ENCODE data around the gene INSYN2B. TPM values are rescaled to one million over a fixed set of nuclear protein-coding genes. Genes with fewer than 3 reads are reported as not detected.
"Not testable (repeated sequence)": the region's sequence is repeated elsewhere in the genome, so short reads cannot be mapped to it uniquely, and the experiment has no call there.

INSYN2B gene
- total RNA-seq, 1 donor from 2014 or later: not detected

DNA sequence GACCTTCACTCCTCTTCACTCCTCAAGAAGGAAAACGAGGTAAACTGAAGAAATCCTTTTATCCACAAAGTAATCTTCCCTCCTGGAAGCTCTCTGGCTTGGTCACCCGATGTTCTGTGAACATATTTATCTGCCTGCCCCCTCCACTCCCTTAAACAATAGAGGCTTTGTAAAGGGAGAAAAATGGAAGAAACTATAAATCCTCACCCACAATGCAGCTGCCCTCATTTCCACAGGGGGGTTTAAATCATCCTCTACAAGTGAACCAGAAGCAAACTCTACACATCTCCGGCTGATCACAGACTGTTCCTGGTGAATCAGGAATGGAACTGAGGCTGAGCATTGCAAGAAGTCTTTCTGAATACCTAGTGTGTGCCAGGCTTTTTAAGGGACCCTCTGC, 7.2 kb downstream of the INSYN2B start:
- intact Hi-C loops (cut with micrococcal nuclease): no loop called here

DNA sequence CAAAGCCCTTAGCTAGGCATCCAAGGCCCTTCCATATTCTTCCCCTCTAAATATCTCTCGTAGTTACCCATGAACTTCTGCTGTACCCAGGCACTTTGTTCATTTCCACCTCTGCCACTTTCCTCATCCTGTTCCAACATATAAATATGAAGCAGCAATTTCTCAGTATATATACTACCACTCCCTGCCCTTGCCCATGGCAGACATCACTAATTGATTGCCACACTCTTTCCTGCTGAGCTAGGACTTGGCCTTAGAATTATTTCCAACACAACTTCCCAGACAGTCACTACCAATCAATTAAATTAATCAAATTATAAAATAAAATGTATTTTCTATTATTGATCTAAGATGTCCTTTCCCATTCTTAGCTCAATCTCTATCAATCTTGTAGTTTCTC, 8.5 kb downstream of the INSYN2B start:
- intact Hi-C loops (cut with micrococcal nuclease): no loop called here

DNA sequence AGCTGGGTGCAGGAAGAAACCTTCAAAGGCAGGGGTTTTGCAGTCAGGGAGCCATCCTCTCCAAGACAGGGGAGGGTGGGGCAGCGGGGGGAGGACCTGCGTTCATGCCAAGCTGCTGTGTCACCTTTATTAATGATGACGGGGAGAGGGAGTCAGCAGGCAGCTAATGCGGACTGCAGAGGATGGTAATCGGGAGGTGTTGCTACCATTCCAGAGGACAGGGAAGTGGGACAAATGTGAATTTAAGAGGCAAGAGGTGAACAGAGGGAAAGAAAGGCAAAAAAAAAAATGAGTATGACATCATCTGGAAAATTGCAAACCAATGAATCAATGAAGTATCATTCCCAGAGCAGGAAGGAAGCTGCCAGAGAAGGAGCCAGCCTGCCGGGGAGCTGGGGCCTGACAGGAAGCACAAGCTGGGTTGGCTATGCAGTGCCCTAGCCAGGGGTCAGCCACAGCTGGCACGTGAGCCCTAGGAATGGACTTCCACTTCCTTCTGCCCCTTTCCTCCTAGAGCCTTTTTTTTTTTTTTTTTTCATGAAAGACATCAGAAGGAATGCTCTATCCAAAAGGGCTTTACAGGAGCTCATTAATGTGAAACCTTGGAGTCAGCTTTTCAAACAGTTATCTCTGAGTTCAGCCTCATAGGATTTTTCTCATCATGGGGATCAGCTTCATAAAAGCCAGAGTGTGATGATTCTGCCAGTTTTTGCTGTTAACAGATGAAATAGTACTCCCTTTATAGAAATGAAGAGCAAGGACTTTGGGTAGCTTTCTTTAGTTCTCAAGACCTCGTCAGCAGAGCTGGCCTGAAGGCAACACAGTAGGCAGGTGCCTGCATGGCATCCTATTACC, 9.2 kb downstream of the INSYN2B start:
- intact Hi-C loops (cut with micrococcal nuclease): no loop called here

DNA sequence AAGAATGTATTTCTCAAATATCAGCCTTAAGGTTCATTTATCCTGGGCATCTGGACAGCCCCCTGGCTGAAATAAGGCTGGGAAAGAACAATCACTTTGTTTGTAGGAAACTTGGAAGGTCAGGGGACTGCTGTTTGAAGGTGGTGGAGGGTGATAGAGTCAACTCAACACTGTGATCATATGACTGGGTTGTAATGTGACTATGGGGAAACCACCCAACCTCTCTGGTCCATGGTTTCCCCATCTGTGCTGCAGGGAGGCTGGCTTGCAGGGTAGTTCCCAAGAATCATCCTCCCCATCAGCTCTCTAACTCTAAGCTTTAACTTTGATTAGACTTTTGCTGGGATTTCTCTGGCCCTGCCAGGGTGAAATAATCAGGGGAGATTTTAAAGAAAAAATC, 10.0 kb downstream of the INSYN2B start:
- intact Hi-C loops (cut with micrococcal nuclease): no loop called here

DNA sequence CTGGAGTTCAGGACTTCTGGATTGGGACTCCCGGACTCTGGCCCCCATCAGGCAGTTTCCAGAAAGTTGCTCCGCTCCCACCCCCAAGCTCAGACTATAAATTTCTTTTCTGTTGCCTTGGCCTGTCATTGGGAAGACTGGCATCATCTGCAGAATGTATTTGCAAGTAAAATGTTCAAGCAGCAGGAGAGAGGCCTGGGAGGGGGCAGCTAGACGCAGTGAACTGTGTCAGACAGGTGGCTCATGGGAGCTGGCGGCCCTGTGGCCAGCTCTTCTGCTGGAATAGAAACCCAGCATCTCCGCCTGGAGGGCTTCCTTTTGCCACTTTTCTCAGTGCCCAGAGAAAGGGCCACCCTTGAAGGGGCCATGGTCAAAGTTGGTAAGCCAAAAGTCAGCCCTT, 16.0 kb downstream of the INSYN2B start:
- intact Hi-C loops (cut with micrococcal nuclease): no loop called here

DNA sequence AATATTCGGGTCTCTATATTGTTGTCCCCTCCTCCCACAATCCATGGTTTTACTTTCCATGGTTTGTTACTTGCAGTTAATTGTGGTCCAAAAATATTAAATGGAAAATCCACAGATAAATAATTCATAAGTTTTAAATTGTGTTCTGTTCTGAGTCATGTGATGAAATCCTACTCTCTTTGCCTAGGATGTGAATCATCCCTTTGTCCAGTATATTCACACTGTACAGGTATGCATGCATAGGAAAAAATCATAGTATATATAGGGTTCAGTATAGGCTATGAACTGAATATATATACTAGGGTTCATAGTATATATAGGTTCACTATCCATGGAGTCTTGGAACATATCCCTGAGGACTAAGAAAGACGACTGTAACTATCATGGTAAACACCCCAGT, 19.6 kb downstream of the INSYN2B start:
- intact Hi-C loops (cut with micrococcal nuclease): no loop called here

DNA sequence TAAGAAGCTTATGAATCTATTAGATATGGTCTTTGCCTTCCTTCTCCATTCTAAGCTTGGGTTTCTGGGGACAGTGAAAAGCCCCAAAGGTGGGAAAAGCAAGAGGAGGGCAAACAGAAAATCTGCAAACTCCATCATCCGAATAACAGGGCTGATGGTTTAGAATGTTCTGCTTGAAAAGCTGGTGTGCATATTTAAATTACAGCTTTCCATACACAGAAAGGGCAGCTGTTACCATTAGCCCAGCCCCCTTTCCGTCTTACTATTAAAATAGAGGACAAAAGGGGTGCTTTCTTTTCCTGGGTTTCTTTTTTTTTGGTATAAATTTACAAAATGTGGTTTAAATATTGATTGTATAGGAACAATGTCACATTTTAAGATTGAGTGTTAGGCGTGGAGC, 22.0 kb downstream of the INSYN2B start:
- intact Hi-C loops (cut with micrococcal nuclease): no loop called here

DNA sequence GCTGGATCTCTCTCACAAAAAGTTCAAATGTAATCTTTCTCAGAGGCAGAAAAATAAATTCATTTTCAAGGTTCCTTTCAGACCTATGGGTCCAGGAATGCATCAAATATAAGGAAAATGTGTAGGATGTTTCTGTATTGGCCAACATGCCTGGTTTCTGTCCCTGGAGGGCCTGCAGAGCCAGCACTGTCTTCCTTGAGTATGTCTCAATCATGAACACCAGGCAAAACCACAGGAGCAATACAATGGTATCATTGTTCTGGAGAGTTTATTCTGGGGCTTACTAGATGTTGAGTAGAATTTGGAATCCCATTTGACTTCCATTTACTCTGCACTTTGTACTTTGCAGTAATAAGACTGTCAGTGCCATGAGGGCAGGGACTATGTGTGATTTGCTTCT, 23.5 kb downstream of the INSYN2B start:
- intact Hi-C loops (cut with micrococcal nuclease): no loop called here

DNA sequence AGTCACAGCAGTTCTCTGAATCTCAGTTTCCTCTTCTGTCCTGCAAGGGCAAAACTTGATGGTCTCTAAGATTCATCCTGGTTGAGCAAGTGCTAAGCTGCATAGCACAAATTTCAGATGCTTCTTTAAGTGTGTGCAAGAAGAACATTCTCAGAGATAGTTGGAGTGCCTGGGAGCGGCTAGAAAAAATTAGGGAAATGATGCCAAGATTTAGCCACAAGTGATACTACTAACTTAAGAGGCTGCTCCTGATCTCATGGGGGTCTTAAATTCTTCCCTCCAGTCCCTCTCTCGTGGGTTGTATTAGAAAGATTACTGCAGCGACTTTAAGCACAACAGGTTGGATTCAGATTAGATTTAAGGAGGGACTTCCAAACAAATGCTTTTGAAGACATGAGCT, 24.2 kb downstream of the INSYN2B start:
- intact Hi-C loops (cut with micrococcal nuclease): no loop called here

DNA sequence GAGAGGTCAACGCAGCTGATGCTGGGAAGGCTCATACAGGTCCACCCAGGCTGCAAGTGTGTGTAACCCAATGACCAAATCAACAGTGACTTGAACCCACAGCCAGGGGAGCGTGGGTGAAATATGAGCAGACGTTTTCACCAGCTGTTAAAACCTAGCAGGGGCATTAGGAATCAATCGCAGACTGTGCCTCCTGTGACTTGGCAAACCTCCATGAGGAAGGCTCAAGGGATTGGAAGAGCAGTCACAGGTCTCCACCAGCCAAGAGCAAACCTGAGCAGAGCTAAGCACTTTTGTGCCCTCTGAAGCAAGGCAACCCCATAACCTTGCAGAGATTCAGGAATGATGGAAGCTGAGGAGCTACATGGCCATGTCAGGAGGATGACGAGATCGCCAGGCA, 25.5 kb downstream of the INSYN2B start:
- intact Hi-C loops (cut with micrococcal nuclease): no loop called here

DNA sequence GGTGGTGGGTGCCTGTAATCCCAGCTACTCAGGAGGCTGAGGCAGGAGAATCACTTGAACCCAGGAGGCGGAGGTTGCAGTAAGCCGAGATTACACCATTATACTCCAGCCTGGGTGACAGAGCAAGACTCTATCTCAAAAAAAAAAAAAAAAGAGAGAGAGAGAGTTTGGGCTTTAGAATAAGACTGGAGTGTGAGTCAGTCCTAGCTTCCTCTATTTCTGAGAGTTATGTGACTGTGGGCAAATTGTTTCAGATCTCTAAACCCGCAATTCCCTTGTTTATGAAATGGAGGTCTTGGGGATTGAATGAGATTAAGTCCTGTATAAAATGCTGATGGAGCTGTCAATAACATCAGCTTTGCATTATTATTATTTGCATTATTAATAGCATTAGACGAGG, 27.1 kb downstream of the INSYN2B start:
- intact Hi-C loops (cut with micrococcal nuclease): not testable (repeated sequence)

DNA sequence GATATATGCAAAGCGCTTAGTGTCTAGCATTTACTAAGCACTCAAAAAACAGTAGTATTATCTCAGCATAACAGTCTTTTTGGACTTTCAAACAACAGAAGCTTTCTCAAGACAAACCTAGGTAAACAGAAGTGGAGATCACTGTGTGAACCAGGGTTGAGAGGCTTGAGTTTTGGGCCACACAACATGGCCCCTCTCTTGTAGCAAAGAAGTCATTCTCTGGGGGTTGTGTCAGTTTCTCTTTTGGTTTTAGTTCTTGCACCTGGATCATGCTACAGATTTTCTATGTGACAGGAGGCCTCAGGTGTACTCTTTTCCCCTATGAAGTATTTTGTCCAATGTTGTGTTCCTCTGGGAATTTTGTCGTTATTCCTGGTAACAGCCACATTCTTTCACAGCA, 30.0 kb downstream of the INSYN2B start:
- intact Hi-C loops (cut with micrococcal nuclease): no loop called here

DNA sequence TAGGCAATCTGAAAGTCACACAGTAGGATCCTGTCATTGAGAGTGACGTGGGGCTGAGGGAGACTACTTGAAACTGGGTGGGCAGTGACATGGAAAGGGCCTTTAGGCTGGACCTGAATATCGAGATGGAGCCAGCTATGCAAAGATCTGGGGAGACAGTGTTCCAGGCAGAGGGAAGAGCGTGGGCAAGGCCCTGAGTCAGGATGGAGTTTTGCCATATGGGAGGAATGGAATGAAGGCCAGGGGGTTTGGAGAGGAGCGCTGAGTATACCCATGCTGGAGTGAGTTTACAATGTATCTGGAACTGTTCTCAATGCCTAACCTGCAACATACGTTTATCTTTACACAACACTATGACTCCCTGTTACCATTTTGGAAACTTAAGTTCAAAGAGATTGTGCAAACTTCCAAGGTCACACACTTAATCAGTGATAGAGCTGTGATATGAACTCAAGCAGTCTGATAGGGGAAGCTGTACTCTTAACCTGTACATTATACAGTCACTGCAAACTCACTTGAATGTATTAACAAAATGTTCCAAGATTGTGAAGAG, 33.5 kb downstream of the INSYN2B start:
- intact Hi-C loops (cut with micrococcal nuclease): no loop called here

DNA sequence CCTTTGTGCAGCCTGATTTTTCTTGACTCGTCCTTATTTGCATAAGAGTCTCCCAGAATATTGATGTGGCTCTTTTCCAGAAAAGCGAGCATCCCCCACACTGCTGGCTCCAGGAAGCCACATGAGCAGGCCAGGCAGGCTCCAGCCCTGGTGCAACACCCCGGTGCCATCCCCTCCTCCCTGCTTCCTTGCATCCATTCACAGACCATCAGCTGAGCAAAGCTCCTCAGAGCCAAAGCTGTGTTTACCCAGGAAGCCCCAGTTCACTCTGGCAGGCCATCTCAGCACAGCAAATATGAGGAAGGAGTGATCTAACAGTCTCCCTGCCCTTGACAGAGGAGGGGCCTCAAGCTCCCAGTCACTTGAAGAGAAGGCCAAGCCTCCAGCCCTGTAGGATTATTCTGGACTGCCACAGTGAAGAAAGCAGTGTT, 34.4 kb downstream of the INSYN2B start:
- intact Hi-C loops (cut with micrococcal nuclease): no loop called here

DNA sequence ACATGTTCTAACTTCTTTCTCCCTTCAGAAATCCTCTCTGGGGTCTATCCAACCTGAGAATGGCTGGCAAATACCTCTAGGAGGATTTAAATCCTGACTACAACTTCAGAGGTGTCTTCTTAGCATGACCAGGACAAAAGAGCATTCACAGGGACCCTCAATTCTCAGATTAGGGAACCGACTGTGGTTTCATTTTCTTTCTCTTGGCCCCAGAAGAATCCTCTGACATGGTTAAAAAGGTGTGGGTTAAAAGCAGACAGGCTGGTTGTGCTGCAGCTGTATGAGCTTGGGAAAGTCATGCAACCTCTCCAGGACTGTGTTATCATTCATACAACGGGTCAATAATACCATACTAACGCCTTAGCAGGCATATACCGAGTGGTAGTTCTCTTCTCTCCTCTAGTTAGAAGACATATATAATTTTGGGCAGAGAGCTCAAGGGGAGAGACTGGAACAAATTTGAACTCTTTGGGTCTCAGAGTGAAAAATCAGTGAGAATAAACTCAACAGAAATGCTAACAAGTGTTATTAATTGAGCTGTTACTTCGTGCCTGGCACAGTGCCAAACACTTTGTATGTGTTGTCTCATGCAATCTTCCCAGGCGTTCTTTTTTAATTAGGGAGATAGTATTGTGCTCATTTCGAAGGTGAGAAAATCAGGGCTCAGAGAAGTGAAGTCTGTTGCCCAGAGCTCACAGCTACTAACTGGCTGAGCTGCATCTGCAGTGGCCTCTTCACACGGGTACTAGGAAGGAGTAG, 35.2 kb downstream of the INSYN2B start:
- intact Hi-C loops (cut with micrococcal nuclease): no loop called here

DNA sequence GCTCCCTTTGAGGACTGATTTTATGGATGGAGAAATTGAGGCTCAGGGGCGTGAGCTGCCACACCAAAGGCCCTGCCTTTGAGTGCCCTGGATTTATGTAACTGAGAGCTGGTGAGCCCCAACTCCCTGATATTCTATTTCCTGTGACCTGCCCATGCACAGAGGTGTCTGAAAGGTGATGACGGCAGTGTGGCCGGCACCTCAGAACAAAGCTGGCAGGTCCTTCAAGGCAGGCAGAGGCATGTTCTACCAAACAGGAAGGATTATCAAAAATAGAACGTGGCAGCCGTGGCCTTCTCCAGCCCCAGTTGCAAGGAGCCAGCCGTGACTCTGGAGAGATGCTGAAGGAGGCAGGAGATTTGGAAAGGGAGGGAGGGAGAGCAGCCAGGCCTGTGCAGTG, 36.2 kb downstream of the INSYN2B start:
- intact Hi-C loops (cut with micrococcal nuclease): no loop called here

DNA sequence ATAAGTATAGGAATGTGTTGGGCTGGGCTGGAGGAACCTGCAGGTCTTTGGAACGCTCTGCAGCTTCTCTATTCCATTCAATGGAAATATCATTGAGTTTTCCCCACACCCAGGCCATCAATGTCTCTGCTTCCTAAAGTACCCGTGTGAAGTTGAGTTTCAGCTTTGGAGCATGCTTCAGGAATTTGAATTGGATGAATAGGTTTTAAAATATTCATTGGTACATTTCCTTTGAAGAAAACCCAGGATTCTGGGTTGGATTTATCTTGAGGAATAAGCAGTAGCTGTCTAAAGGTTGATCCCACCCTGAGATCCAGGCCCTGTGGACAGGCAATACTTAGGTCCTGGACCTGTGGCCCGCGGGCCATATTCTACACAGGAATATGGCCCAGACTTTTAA, 37.3 kb downstream of the INSYN2B start:
- intact Hi-C loops (cut with micrococcal nuclease): no loop called here

DNA sequence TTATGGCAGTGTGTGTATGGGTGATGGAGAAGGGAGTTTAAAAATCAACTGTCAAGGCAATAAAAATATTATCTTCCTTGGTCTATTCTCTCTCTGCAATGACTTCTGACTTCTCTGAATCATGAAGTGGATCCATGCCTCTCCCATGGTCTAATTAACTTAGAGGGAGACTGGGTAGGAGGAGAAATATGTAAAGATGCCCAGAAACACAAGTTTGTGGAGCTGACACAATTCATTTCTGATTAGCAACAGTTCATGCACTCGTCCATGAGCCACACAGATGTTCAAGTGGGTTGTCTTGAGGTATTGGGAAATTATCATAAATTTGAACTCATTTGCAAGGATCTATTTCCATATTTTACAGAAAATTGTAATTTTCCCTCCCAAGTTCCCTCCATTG, 38.1 kb downstream of the INSYN2B start:
- intact Hi-C loops (cut with micrococcal nuclease): no loop called here

DNA sequence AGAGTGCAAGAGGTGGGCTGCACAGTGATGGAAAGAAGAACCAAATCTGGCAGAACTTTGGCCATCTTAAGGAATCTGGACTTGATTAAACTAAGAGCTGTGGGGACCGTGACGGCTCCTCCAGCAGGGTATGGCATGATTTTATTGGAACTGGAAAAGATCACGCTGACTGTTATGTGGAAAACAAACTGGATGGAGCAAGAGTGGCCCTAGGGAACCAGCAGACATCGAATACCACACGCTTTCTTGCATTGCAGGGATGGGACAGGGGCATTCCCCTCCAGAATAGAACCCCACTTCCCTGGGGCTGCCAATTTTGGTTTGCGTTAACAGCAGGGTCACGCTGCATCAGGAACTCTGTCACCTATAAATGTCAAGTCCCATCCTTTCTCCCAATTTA, 38.8 kb downstream of the INSYN2B start:
- intact Hi-C loops (cut with micrococcal nuclease): no loop called here

DNA sequence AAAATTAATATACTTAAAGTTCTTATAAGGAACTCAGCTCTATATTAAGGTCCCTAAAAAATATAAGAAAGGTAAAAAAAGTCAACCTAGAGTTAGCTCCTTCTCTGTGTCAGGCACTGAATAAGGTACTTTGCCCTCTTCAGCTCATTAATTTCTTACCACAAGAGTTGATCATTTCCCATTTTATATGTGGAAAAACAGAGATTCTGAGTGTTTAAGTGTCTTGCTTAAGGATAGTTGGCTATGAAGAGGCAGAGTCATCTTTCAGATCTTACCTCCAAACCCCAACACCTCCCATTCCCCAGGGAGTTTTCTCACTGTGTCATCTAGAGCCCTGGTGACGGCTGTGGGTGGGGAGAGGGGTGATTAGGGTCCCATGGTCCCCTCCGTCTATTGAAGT, 40.6 kb downstream of the INSYN2B start:
- intact Hi-C loops (cut with micrococcal nuclease): no loop called here

DNA sequence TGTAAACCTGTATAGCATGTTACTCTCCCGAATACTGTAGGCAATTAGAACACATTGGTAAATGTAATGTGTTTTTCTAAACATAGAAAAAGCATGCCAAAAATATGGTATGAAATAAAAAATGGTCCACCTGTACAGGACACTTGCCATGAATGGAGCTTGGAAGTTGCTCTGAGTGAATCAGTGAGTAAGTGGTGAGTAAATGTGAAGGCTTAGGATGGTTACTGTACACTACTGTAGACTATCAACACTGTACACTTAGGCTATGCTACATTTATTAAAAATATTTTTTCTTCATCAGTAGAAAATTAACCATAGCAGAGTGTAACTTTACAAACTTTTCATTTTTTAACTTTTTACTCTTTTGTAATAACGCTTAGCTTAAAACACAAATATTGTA, 41.9 kb downstream of the INSYN2B start:
- intact Hi-C loops (cut with micrococcal nuclease): no loop called here

DNA sequence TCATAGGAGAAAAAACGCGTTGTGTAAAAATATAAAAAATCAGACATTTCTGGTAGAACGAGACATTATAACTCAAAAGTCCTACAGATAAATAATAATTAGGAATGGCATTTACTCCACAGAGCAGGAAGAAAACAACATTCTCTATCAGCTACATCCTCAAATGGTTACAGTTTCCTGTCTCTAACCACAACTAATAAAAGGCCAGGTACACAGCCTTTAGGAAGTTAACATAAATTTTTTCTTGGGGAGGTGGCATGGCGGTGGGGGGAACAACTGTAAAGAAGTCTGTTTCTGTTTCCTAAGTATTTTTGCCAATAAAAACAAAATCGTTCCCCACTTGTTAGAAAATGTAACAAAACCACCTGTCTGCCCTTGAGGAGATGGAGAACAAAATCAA, 44.5 kb downstream of the INSYN2B start:
- intact Hi-C loops (cut with micrococcal nuclease): no loop called here

DNA sequence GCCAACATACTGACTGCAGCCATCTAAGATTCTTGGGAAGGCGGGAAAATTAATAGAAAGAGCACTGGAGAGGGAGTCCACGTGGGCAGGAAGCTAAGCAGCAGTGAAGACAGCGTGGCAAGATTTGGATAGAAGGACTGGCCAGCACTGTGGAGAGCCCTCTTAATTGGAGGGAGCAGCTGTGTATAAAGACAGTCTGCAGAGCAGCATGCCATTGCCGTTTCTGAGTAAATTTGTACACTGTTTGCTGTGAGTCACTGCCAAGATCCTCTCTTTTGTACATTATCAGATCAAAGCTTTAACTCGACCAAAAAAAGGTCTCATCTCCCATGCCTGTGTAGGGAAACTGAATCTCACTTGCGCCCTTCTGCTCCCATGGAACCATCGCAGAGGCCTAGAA, 45.3 kb downstream of the INSYN2B start:
- intact Hi-C loops (cut with micrococcal nuclease): no loop called here

Measured in T-helper 1 cell treated with Interleukin-12 subunit alpha and Interleukin-12 subunit beta and Interleukin-4 antibody, amounts not matched to agents 30 ng/mL and 1 ng/mL, for 36 hours (primary cell).